Measurements from ENCODE around the gene PSAPL1. TPM values are rescaled to one million over a fixed set of nuclear protein-coding genes. Genes with fewer than 3 reads are reported as not detected.

PSAPL1 gene
- total RNA-seq, 1 donor from 2014 or later = not detected

- DNase-seq (ENCODE audit: low read depth) = no peak
- TF ChIP-seq, protein P1, sequence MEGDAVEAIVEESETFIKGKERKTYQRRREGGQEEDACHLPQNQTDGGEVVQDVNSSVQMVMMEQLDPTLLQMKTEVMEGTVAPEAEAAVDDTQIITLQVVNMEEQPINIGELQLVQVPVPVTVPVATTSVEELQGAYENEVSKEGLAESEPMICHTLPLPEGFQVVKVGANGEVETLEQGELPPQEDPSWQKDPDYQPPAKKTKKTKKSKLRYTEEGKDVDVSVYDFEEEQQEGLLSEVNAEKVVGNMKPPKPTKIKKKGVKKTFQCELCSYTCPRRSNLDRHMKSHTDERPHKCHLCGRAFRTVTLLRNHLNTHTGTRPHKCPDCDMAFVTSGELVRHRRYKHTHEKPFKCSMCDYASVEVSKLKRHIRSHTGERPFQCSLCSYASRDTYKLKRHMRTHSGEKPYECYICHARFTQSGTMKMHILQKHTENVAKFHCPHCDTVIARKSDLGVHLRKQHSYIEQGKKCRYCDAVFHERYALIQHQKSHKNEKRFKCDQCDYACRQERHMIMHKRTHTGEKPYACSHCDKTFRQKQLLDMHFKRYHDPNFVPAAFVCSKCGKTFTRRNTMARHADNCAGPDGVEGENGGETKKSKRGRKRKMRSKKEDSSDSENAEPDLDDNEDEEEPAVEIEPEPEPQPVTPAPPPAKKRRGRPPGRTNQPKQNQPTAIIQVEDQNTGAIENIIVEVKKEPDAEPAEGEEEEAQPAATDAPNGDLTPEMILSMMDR (IDR thresholded peaks at IDR 0.05; ENCODE audit: insufficient read depth, low read length, poor library complexity, severe bottlenecking) = no peak
- Histone ChIP-seq H3K27me3 (ENCODE audit: control insufficient read depth, insufficient read depth, low read length) (no peaks in the 10 kb centered on the region), H3K36me3 (ENCODE audit: control insufficient read depth, insufficient read depth, low read length) (no peaks in the 10 kb centered on the region), H3K4me3 (ENCODE audit: low read depth, low read length) (no peak overlapping the region)
Measured at GRCh38 chr4:7423391-7423790, 11.3 kb downstream of the PSAPL1 start.

- Histone ChIP-seq H3K36me3 (ENCODE audit: control insufficient read depth, insufficient read depth, low read length) (no peaks in the 10 kb centered on the region), H3K27me3 (ENCODE audit: control insufficient read depth, insufficient read depth, low read length) (no peaks in the 10 kb centered on the region), H3K4me3 (ENCODE audit: low read depth, low read length) (no peak overlapping the region)
- TF ChIP-seq, protein P1 (IDR thresholded peaks at IDR 0.05; ENCODE audit: insufficient read depth, low read length, poor library complexity, severe bottlenecking) = no peak
- DNase-seq (ENCODE audit: low read depth) = no peak
Measured at GRCh38 chr4:7422898-7423180, 11.9 kb downstream of the PSAPL1 start.

- Histone ChIP-seq H3K27me3 (ENCODE audit: control insufficient read depth, insufficient read depth, low read length) (no peaks in the 10 kb centered on the region), H3K36me3 (ENCODE audit: control insufficient read depth, insufficient read depth, low read length) (no peaks in the 10 kb centered on the region), H3K4me3 (ENCODE audit: low read depth, low read length) (no peak overlapping the region)
- no peak for DNase-seq (ENCODE audit: low read depth)
- TF ChIP-seq, protein P1 (IDR thresholded peaks at IDR 0.05; ENCODE audit: insufficient read depth, low read length, poor library complexity, severe bottlenecking) = no peak
Measured at GRCh38 chr4:7422151-7422897, 12.4 kb downstream of the PSAPL1 start.

- TF ChIP-seq, protein P1 (IDR thresholded peaks at IDR 0.05; ENCODE audit: insufficient read depth, low read length, poor library complexity, severe bottlenecking) = no peak
- Histone ChIP-seq H3K4me3 (ENCODE audit: low read depth, low read length) (no peak overlapping the region), H3K27me3 (ENCODE audit: control insufficient read depth, insufficient read depth, low read length) (peaks cover 2% of the 10 kb centered on the region), H3K36me3 (ENCODE audit: control insufficient read depth, insufficient read depth, low read length) (no peaks in the 10 kb centered on the region)
- DNase-seq (ENCODE audit: low read depth) = no peak
Measured at GRCh38 chr4:7421356-7422150, 13.2 kb downstream of the PSAPL1 start.

DNA sequence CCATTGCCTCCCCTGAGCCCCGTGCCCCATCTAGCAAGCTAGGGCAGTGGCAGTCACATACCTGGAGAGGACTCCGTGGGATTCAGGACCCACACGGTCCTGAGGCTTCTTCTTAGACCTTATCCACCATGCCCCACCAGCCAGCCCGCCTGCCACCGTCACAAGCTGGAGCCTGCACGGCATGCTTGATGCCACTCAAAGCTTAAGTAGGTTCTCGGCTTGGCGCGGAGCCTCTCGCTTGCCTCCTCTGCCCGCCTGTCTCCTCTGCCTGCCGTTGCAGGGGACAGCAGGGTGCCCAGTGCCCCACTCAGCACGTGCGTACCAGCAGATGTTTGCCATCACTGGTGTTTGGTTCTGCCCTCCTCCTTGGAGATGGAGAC, 14.1 kb downstream of the PSAPL1 start:
- DNase-seq (ENCODE audit: low read depth) = no peak
- H3K27me3 ChIP-seq (ENCODE audit: control insufficient read depth, insufficient read depth, low read length) = peaks cover 2% of the 10 kb centered on the region
- TF ChIP-seq, protein P1 (IDR thresholded peaks at IDR 0.05; ENCODE audit: insufficient read depth, low read length, poor library complexity, severe bottlenecking) = no peak
- no peaks in the 10 kb centered on the region for H3K36me3 ChIP-seq (ENCODE audit: control insufficient read depth, insufficient read depth, low read length)
- no peak overlapping the region for H3K4me3 ChIP-seq (ENCODE audit: low read depth, low read length)
